ENCODE measurements around the gene PTPRT.

PTPRT gene

DNA sequence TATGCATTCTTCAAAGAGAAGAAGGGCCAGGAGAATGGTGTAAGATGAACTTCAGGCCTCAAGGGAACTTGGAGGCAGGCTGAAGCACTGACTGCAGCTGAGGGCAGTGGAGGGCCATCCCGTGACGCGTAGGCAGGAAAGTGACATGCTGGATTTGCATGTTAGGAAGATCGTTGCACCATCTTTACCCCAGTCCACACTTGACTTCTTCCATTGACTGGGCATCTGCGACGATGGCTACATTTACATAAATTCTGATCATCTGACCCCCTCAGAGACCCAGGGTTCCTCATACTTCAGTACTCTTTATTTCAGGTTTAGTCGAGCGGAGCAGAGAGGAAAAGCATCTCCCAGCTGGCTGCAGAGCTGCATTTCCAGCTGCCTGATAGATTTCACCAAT lies 180.2 kb downstream of the PTPRT start:
- CTCF ChIA-PET = no interaction called here
- no peak for TF ChIP-seq LEF1 (IDR thresholded peaks at IDR 0.05; ENCODE audit: borderline replicate concordance)
- TF ChIP-seq NFRKB (IDR thresholded peaks at IDR 0.05) = no peak
- no peak for TF ChIP-seq FOXK2 (IDR thresholded peaks at IDR 0.05)
- no peak for TF ChIP-seq TARDBP (IDR thresholded peaks at IDR 0.05)
- TF ChIP-seq SUZ12 (IDR thresholded peaks at IDR 0.05) = no peak
- TF ChIP-seq FOXM1 (IDR thresholded peaks at IDR 0.05; ENCODE audit: borderline replicate concordance) = no peak
- no peak for TF ChIP-seq CTBP1 (IDR thresholded peaks at IDR 0.05; ENCODE audit: borderline replicate concordance)
- no peak for DNase-seq (ENCODE audit: extremely low spot score)
- POLR2A ChIA-PET = no interaction called here

DNA sequence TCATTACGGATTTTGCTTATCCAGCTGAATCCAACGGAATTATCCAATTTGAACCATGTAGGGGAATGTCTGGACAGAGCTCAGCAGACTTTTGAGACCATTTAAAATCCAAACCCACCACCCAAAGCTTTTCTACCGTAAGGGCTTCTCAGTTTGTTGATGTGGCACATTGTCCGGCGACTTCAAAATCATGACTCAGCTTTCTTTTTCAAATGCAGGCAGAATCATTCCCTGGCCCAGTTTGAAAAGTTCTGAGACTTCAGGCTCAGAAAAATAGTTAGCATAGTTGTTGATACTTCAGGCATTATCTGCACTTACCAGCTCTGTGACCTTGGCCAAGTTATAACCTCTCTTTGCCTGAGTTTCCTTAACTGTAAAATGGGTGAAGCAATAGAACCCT lies 182.2 kb downstream of the PTPRT start:
- ChIA-PET CTCF (no interaction called here), POLR2A (no interaction called here)
- no peak for DNase-seq (ENCODE audit: extremely low spot score)
- TF ChIP-seq SP1 (IDR thresholded peaks at IDR 0.05) (no peak), ELF4 (IDR thresholded peaks at IDR 0.05) (no peak)

DNA sequence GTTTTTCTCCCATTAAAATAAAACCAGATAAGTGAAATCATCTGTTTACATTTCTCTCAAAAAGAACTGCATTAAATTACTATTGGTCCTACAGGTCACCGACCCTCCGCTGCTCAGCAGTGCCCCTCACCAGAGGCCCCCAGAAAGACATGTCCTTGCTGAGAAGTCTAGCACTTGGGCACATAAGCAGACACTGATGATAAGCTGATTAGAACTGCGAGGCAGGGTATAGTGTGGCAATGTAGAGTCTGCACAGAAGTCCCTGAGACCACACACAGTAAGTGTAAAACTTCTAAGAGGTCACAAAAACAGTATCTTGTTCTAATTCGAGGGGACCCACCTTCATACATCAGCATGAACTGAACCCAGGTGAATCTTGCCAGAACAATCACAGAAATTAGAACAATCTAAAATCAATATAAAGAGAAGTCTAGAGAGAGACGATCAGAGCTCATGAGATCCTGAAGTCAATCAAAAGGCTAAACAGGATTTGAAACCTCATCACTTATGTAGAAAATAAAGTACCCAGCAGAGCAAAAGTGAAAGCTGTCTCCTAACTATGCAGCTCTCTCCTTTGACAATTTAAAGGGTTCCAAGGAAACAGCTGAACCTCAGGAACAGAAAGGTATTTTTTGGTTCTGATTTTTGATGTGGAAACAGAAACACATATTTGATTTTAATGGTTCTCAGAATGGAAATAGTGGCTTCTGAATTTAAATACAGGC lies 182.9 kb downstream of the PTPRT start:
- CTCF ChIA-PET = no interaction called here
- no peak for DNase-seq (ENCODE audit: extremely low spot score)
- POLR2A ChIA-PET = no interaction called here
- TF ChIP-seq ZNF384 (IDR thresholded peaks at IDR 0.05) = no peak
- no peak for TF ChIP-seq CTBP1 (IDR thresholded peaks at IDR 0.05; ENCODE audit: borderline replicate concordance)
- TF ChIP-seq SUZ12 (IDR thresholded peaks at IDR 0.05) = no peak
- TF ChIP-seq SP1 (IDR thresholded peaks at IDR 0.05) = no peak
- no peak for TF ChIP-seq NFRKB (IDR thresholded peaks at IDR 0.05)
- TF ChIP-seq, protein P1, sequence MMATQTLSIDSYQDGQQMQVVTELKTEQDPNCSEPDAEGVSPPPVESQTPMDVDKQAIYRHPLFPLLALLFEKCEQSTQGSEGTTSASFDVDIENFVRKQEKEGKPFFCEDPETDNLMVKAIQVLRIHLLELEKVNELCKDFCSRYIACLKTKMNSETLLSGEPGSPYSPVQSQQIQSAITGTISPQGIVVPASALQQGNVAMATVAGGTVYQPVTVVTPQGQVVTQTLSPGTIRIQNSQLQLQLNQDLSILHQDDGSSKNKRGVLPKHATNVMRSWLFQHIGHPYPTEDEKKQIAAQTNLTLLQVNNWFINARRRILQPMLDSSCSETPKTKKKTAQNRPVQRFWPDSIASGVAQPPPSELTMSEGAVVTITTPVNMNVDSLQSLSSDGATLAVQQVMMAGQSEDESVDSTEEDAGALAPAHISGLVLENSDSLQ (IDR thresholded peaks at IDR 0.05) = no peak
- no peak for TF ChIP-seq FOXK2 (IDR thresholded peaks at IDR 0.05)
- no peak for TF ChIP-seq BHLHE40 (IDR thresholded peaks at IDR 0.05; ENCODE audit: borderline replicate concordance)
- no peak for TF ChIP-seq FOXM1 (IDR thresholded peaks at IDR 0.05; ENCODE audit: borderline replicate concordance)
- TF ChIP-seq LEF1 (IDR thresholded peaks at IDR 0.05; ENCODE audit: borderline replicate concordance) = no peak
- no peak for TF ChIP-seq FOXA1 (IDR thresholded peaks at IDR 0.05)
- TF ChIP-seq HDGF (IDR thresholded peaks at IDR 0.05; ENCODE audit: borderline replicate concordance) = no peak
- TF ChIP-seq ARNT (IDR thresholded peaks at IDR 0.05) = no peak
- no peak for TF ChIP-seq ELF4 (IDR thresholded peaks at IDR 0.05)
- no peak for TF ChIP-seq L3MBTL2 (conservative IDR thresholded peaks at IDR 0.05)
- TF ChIP-seq TARDBP (IDR thresholded peaks at IDR 0.05) = no peak

DNA sequence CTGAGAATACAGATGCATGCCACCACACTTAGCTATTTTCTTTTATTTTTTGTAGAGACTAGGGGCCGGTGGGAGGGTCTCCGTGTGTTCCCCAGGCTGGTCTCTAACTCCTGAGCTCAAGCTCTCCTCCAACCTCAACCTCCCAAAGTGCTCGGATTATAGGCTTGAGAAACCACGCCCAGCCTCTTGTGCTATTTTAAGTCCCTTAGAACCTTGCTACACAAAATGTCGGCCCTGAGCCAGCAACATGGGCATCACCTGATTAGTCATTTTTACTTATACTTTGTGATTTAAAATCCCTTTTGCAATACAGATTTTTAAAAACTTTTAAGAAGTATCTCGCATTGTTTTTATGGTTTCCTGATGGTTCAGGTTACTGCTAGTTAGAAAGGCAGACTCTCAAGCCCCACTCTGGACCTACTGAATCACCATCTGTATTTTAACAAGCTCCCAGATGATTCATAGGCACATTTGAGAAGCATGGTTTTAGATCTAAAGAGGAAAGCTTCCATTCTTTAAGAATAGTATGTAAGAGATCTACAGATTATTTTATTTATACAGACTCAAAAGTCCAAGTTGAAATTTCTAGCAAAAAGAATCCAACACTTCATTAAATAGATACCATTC lies 186.3 kb downstream of the PTPRT start:
- POLR2A ChIA-PET = no interaction called here
- TF ChIP-seq FOXA1 (IDR thresholded peaks at IDR 0.05) (no peak), ELF4 (IDR thresholded peaks at IDR 0.05) (no peak), HDGF (IDR thresholded peaks at IDR 0.05; ENCODE audit: borderline replicate concordance) (no peak), FOXM1 (IDR thresholded peaks at IDR 0.05; ENCODE audit: borderline replicate concordance) (no peak), TARDBP (IDR thresholded peaks at IDR 0.05) (no peak), ZNF384 (IDR thresholded peaks at IDR 0.05) (no peak), CTBP1 (IDR thresholded peaks at IDR 0.05; ENCODE audit: borderline replicate concordance) (no peak), SP1 (IDR thresholded peaks at IDR 0.05) (no peak), BHLHE40 (IDR thresholded peaks at IDR 0.05; ENCODE audit: borderline replicate concordance) (no peak), ARNT (IDR thresholded peaks at IDR 0.05) (no peak), FOXK2 (IDR thresholded peaks at IDR 0.05) (no peak), L3MBTL2 (conservative IDR thresholded peaks at IDR 0.05) (no peak), LEF1 (IDR thresholded peaks at IDR 0.05; ENCODE audit: borderline replicate concordance) (no peak), SUZ12 (IDR thresholded peaks at IDR 0.05) (no peak), NFRKB (IDR thresholded peaks at IDR 0.05) (no peak)
- TF ChIP-seq, protein P1 (IDR thresholded peaks at IDR 0.05) = no peak
- CTCF ChIA-PET = no interaction called here
- DNase-seq (ENCODE audit: extremely low spot score) = no peak

DNA sequence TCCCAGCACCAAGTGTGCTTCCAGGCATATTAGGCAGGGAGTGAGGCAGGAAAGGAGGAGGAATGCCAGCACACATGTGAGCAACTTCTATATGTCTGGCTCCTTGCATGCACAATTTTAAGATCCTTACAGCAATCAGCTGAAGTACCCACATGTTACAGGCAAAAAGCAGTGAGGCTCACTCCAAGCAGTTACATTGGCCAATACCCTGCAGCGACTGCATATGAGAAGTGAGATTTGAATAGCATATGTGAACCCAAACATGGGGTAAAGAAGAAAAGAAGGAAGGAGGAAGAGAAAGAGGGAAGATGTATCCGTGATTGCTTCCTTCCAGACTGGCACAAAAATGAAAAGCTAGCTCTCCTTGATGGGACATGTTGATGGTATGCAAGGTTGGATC lies 193.6 kb downstream of the PTPRT start:
- CTCF ChIA-PET = interaction anchor here (0.7 kb wide), 1 partner anchor 324 kb away, joined by 3 read pairs; no protein-coding TSS in a partner anchor
- POLR2A ChIA-PET = no interaction called here
- TF ChIP-seq CTBP1 (IDR thresholded peaks at IDR 0.05; ENCODE audit: borderline replicate concordance) (no peak), ARNT (IDR thresholded peaks at IDR 0.05) (no peak), ELF4 (IDR thresholded peaks at IDR 0.05) (no peak), HDGF (IDR thresholded peaks at IDR 0.05; ENCODE audit: borderline replicate concordance) (no peak), FOXA1 (IDR thresholded peaks at IDR 0.05) (no peak), LEF1 (IDR thresholded peaks at IDR 0.05; ENCODE audit: borderline replicate concordance) (no peak), BHLHE40 (IDR thresholded peaks at IDR 0.05; ENCODE audit: borderline replicate concordance) (no peak), SUZ12 (IDR thresholded peaks at IDR 0.05) (no peak), L3MBTL2 (conservative IDR thresholded peaks at IDR 0.05) (no peak), ZNF384 (IDR thresholded peaks at IDR 0.05) (no peak), NFRKB (IDR thresholded peaks at IDR 0.05) (no peak), SP1 (IDR thresholded peaks at IDR 0.05) (no peak)
- TF ChIP-seq, protein P1 (IDR thresholded peaks at IDR 0.05) = no peak

DNA sequence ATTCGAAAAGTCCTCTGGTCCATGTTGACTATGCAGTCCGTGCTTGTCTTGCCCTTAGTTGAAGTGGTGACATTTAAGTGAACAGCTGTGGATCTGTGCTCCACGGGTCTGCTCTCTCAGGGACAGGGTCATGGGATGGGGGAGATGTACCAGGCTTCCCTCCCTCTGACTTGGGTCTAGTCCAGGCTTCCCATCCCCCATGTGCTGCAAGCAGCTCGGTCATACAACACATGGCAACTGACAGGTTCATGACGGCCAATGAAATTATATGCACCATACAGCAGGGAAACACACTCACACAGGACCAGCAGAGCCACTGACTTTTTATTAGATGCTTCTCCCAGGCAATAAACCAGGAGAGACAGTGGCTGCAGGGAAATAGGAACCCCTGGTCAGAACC lies 201.4 kb downstream of the PTPRT start:
- ChIA-PET POLR2A (no interaction called here), CTCF (no interaction called here)
- TF ChIP-seq FOXA1 (IDR thresholded peaks at IDR 0.05) = no peak
- no peak for TF ChIP-seq BHLHE40 (IDR thresholded peaks at IDR 0.05; ENCODE audit: borderline replicate concordance)
- no peak for TF ChIP-seq ARNT (IDR thresholded peaks at IDR 0.05)
- TF ChIP-seq NFRKB (IDR thresholded peaks at IDR 0.05) = no peak
- TF ChIP-seq ELF4 (IDR thresholded peaks at IDR 0.05) = no peak
- TF ChIP-seq SUZ12 (IDR thresholded peaks at IDR 0.05) = no peak
- TF ChIP-seq LEF1 (IDR thresholded peaks at IDR 0.05; ENCODE audit: borderline replicate concordance) = no peak
- TF ChIP-seq FOXM1 (IDR thresholded peaks at IDR 0.05; ENCODE audit: borderline replicate concordance) = no peak
- TF ChIP-seq ZNF384 (IDR thresholded peaks at IDR 0.05) = no peak
- TF ChIP-seq, protein P1 (IDR thresholded peaks at IDR 0.05) = no peak
- no peak for TF ChIP-seq FOXK2 (IDR thresholded peaks at IDR 0.05)
- TF ChIP-seq HDGF (IDR thresholded peaks at IDR 0.05; ENCODE audit: borderline replicate concordance) = no peak
- TF ChIP-seq SP1 (IDR thresholded peaks at IDR 0.05) = no peak
- TF ChIP-seq L3MBTL2 (conservative IDR thresholded peaks at IDR 0.05) = no peak

More for the DNA sequence above, 193.6 kb downstream of the PTPRT start:
- no peak for DNase-seq (ENCODE audit: extremely low spot score)

More for the DNA sequence above, 201.4 kb downstream of the PTPRT start:
- DNase-seq (ENCODE audit: extremely low spot score) = no peak
